Loucy (cell line): ENCODE measurements around the gene IFT43.

Experiments used
- H2AFZ ChIP-seq: fragments of 200-600 bp; sonication (generic); 2 replicates; pipeline ENCODE4 v1.6.0; 2016; ENCODE audit warnings: antibody characterized with exemption, mild to moderate bottlenecking, low read length, moderate library complexity
- H3F3A ChIP-seq: fragments of 200-600 bp; 2 replicates; pipeline ENCODE4 v1.6.0; 2016; ENCODE audit warnings: antibody characterized with exemption, low read depth, mild to moderate bottlenecking
- H3K27me3 ChIP-seq: fragments of 200-600 bp; sonication (generic); 2 replicates; pipeline ENCODE4 v1.6.1; 2014; ENCODE audit warnings: low read length, mild to moderate bottlenecking; ENCODE audit not compliant: insufficient read depth, poor library complexity, severe bottlenecking
- H3K36me3 ChIP-seq: fragments of 200-600 bp; sonication (generic); 2 replicates; pipeline ENCODE4 v1.6.1; 2016; ENCODE audit warnings: low read length; ENCODE audit not compliant: insufficient read depth
- H3K4me1 ChIP-seq: fragments of 200-600 bp; sonication (generic); 2 replicates; pipeline ENCODE4 v1.5.1; 2014; ENCODE audit warnings: low read length, mild to moderate bottlenecking; ENCODE audit not compliant: insufficient read depth, poor library complexity, severe bottlenecking
- H3K4me2 ChIP-seq: fragments of 200-600 bp; sonication (generic); 2 replicates; pipeline ENCODE4 v1.6.0; 2014; ENCODE audit warnings: antibody characterized with exemption, low read length, low read depth, mild to moderate bottlenecking; ENCODE audit not compliant: poor library complexity, severe bottlenecking
- H3K4me3 ChIP-seq: fragments of 200-600 bp; sonication (generic); 2 replicates; pipeline ENCODE4 v1.5.1; 2014; ENCODE audit warnings: low read length, mild to moderate bottlenecking, mixed read lengths; ENCODE audit not compliant: poor library complexity, severe bottlenecking
- H3K79me2 ChIP-seq: fragments of 200-600 bp; sonication (generic); 2 replicates; pipeline ENCODE4 v1.6.1; 2014; ENCODE audit warnings: low read length; ENCODE audit not compliant: insufficient read depth
- H3K9ac ChIP-seq: fragments of 200-600 bp; sonication (generic); 2 replicates; pipeline ENCODE4 v1.6.0; 2014; ENCODE audit warnings: mild to moderate bottlenecking, low read depth, low read length, moderate library complexity; ENCODE audit not compliant: poor library complexity, severe bottlenecking
- H3K9me2 ChIP-seq: fragments of 200-600 bp; sonication (generic); replicated peaks from 2 replicates; pipeline ENCODE4 v1.6.1; 2016; ENCODE audit warnings: low read depth, low read length, mixed read lengths
- H3K9me3 ChIP-seq: fragments of 200-600 bp; sonication (generic); 2 replicates; pipeline ENCODE4 v1.6.1; 2014; ENCODE audit warnings: mild to moderate bottlenecking, antibody characterized with exemption, low read length, low read depth; ENCODE audit not compliant: insufficient read depth
- H4K20me1 ChIP-seq: fragments of 200-600 bp; sonication (generic); 2 replicates; pipeline ENCODE4 v1.6.0; 2014; ENCODE audit warnings: antibody characterized with exemption, low read length, mild to moderate bottlenecking; ENCODE audit not compliant: insufficient read depth, poor library complexity, severe bottlenecking
- EZH2phosphoT487 ChIP-seq: fragments of 200-600 bp; IDR thresholded peaks from 2 replicates; pipeline ENCODE4 v1.6.1; 2018; ENCODE audit warnings: antibody characterized with exemption, mild to moderate bottlenecking, moderate library complexity, borderline replicate concordance
- TF ChIP-seq, protein P1 (sequence below): fragments of 200-600 bp; sonication (generic); conservative IDR thresholded peaks from 2 replicates; pipeline ENCODE4 v1.5.1; 2014; ENCODE audit warnings: mild to moderate bottlenecking, antibody characterized with exemption, low read length

IFT43 gene

DNA sequence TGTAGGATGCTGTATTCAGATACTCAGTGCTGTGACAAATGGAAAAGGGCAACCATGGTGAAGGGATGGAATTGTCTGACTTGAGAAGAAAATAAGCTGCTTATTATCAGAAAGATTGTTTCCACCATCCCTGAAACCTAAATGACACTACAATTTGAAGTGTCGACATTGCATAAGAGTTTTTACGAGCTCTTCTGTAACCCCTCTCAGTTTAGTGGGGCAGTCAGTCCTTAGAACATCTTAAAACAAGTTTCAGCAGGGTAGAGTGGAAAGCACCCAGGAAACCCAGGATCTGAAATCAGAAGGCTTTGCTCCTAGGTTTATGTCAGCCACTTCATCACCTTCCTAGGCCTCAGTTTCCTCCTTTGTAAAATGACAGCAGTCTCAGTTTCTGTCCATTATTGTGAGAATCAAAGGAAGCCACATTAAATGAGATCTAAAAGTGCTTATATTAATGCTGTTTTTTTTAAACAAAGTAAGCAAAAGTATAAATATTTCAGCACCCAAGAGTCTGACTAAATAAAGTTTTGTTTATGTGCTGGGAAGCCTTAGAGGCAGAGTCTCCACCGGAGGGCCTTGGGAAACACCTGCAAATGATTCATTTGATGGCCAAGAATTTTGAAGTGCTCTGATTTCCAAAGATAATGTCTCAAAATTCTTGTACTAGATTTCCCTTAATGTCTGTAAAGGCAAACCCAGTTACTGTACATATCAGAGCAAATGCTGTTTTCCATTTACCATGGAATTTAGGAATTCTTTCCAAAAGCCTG is 1.8 kb downstream of the IFT43 start:
- no peaks in the 10 kb centered on the region for H3K9me3 ChIP-seq
- H3K4me1 ChIP-seq, result peaks cover 5% of the 10 kb centered on the region
- H3K27me3 ChIP-seq, result no peaks in the 10 kb centered on the region
- no peaks in the 10 kb centered on the region for H3K36me3 ChIP-seq
- no peaks in the 10 kb centered on the region for H3K9me2 ChIP-seq
- TF ChIP-seq, protein P1, sequence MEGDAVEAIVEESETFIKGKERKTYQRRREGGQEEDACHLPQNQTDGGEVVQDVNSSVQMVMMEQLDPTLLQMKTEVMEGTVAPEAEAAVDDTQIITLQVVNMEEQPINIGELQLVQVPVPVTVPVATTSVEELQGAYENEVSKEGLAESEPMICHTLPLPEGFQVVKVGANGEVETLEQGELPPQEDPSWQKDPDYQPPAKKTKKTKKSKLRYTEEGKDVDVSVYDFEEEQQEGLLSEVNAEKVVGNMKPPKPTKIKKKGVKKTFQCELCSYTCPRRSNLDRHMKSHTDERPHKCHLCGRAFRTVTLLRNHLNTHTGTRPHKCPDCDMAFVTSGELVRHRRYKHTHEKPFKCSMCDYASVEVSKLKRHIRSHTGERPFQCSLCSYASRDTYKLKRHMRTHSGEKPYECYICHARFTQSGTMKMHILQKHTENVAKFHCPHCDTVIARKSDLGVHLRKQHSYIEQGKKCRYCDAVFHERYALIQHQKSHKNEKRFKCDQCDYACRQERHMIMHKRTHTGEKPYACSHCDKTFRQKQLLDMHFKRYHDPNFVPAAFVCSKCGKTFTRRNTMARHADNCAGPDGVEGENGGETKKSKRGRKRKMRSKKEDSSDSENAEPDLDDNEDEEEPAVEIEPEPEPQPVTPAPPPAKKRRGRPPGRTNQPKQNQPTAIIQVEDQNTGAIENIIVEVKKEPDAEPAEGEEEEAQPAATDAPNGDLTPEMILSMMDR, result no peak
- TF ChIP-seq EZH2phosphoT487, result no peak
- no peaks in the 10 kb centered on the region for H3K79me2 ChIP-seq
- H3F3A ChIP-seq, result no peaks in the 10 kb centered on the region
- H3K9ac ChIP-seq, result no peak overlapping the region
- H2AFZ ChIP-seq, result no peak overlapping the region
- H3K4me3 ChIP-seq, result no peak overlapping the region
- no peak overlapping the region for H3K4me2 ChIP-seq
- no peaks in the 10 kb centered on the region for H4K20me1 ChIP-seq

DNA sequence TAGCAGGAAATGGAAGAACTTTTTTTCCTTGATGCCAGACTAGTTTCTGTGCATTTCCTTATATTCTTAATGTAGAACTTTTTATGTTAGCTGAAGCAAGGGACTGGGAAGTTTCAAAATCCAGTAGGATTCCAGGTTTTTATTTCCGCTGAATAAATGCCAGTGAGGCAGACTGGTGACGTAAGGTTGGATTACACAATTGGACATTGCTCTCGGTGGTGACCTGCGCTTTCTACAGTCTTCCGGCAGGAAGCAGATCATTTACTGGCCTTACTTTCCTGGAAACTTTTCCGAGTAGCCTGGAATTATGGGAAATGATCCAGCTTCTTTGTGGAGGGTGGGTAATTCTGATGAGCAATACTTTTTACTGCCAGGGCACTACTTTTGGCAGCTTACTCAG is 3.6 kb downstream of the IFT43 start:
- H3K79me2 ChIP-seq, result no peaks in the 10 kb centered on the region
- no peaks in the 10 kb centered on the region for H3K9me2 ChIP-seq
- TF ChIP-seq EZH2phosphoT487, result no peak
- TF ChIP-seq, protein P1, result no peak
- H3K4me2 ChIP-seq, result no peak overlapping the region
- no peak overlapping the region for H3K4me3 ChIP-seq
- H3K36me3 ChIP-seq, result no peaks in the 10 kb centered on the region
- no peaks in the 10 kb centered on the region for H3K9me3 ChIP-seq
- no peaks in the 10 kb centered on the region for H4K20me1 ChIP-seq
- no peaks in the 10 kb centered on the region for H3K27me3 ChIP-seq
- H3F3A ChIP-seq, result no peaks in the 10 kb centered on the region
- no peak overlapping the region for H3K9ac ChIP-seq
- H3K4me1 ChIP-seq, result peaks cover 11% of the 10 kb centered on the region
- no peak overlapping the region for H2AFZ ChIP-seq

DNA sequence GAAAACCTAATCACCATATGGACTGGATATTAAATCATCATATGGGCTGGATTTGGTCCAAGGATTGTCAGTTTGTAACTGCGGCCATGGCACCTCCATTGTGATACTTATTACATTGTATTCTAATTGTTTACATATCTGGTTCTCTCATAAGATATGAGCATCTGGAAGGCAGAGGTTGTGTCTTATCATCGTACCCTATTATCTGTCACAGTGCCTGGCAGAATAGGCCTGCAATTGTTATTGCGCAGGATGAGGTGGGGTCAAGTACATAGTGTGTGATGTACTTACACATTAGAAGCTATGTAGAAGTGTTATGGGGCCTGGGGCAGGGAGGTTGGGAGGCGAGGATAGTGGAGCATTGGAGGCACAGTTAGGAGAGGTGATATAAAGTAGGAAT is 4.7 kb downstream of the IFT43 start:
- H3K4me3 ChIP-seq, result no peak overlapping the region
- H4K20me1 ChIP-seq, result no peaks in the 10 kb centered on the region
- H3K36me3 ChIP-seq, result no peaks in the 10 kb centered on the region
- no peaks in the 10 kb centered on the region for H3K79me2 ChIP-seq
- TF ChIP-seq EZH2phosphoT487, result no peak
- TF ChIP-seq, protein P1, result no peak
- H3K27me3 ChIP-seq, result no peaks in the 10 kb centered on the region
- H3K9ac ChIP-seq, result no peak overlapping the region
- no peaks in the 10 kb centered on the region for H3K9me2 ChIP-seq
- H3K9me3 ChIP-seq, result no peaks in the 10 kb centered on the region
- no peak overlapping the region for H3K4me2 ChIP-seq
- H3K4me1 ChIP-seq, result peaks cover 10% of the 10 kb centered on the region
- no peak overlapping the region for H2AFZ ChIP-seq
- H3F3A ChIP-seq, result no peaks in the 10 kb centered on the region
